Left renal cortex interstitium (tissue), 4 donors: ENCODE measurements around the gene HLF. TPM values are rescaled to one million over a fixed set of nuclear protein-coding genes. Genes with fewer than 3 reads are reported as not detected.
A peak's percentile ranks its signal among the peaks of the same experiment; 100 is the strongest.

Experiments
- DNase-seq, 4 donors: peaks; one replicate each; pipeline ENCODE4 v3.0.0-alpha.2; 2013; ENCODE audit warnings: low read depth in 4 of 4, low spot score in 2 of 4, missing footprints in 1 of 4
- polyA plus RNA-seq, 4 donors: library from polyadenylated mRNA; unstranded; fragments of 120-200 nt; gene quantifications; one replicate each; pipeline ENCODE4 v1.2.1, GENCODE V29; 2013; ENCODE audit not compliant: insufficient read length in 4 of 4

HLF gene
- 1 to 10 TPM; 4.2 to 6.5 (median 5.5) TPM for polyA plus RNA-seq

- peak in 2 of 4 donors; percentile 52 to 66 for DNase-seq
These were observed at the start of gene HLF for GRCh38 chr17:55264645-55265298. Gene HLF, plus strand, starts transcription at chr17:55264960. Its CDS starts 525 bp downstream, at chr17:55265485.

DNA sequence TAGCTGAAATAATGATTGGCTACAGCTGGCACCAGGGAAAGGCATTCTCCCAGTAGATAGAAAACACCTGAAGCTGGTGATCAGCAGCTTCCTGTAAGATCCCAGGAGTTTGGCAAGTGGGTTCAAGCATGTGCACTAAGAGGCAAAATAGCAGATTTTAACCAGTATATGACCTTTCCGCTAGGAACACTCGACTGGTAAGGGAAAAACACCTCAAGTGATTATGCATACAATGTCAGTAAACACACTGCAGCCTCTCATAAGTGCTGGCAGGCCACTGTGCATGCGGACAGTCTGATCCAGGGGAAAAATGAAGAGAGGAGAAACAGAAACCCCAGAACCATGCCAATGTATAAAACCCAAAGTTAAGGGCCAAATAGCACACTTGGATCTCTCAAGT is 49.0 kb upstream of the HLF start:
- DNase-seq = no peak

DNA sequence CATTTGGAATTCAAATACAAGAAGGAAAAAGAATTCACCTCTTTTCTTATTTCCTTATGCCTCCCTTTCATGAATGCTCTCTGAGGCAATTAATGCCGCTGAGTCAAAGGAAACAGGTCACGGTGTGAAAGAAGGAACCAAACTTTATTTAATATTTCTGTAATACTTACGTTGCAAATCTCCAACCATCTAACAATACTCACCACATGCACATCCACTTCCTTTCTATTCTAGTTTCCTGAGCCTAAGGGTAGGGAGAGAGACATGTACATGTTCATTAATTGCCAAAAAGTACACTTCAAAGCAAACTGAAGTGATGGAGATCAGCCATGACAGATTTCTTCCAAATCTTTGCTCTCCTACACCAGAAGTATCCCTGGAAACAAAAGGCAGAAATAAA is 47.9 kb upstream of the HLF start:
- no peak for DNase-seq

DNA sequence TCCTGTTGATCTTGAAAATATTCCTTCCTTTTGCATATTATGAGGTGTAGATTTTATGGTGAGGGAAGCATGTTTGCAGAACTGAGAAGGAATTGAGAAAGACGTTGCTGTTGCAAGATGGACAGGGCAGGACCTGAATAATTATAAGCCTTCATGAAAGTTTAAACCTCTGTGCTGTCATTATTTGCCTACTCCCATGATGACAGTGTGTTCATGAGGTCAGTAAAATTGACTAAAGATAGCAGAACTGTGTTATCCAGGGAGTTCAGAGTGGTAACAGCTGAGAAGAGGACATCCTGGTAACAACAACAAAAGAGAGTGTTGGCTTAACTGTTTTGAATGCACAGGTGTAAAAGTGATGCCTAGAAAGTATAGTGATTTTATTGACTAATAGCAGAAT is 45.3 kb upstream of the HLF start:
- no peak for DNase-seq

DNA sequence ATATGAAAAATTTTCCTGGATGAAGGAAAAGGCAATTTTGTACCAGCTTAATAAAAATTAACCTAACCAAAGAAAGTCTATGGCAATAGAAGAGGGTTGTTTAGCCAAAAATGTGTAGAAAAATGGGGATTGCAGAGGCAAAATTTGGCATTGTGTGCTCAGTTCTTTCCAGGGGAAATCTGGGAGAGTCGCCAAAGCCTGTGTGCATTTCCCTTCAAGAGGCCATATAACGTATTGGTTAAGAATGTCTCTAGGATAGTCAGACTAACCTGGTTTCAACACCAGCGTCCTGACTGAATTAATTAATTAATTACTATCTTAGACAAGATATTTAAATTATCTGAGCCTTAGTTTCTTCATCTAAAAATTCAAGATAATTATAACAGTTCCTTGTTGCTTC is 44.8 kb upstream of the HLF start:
- no peak for DNase-seq

DNA sequence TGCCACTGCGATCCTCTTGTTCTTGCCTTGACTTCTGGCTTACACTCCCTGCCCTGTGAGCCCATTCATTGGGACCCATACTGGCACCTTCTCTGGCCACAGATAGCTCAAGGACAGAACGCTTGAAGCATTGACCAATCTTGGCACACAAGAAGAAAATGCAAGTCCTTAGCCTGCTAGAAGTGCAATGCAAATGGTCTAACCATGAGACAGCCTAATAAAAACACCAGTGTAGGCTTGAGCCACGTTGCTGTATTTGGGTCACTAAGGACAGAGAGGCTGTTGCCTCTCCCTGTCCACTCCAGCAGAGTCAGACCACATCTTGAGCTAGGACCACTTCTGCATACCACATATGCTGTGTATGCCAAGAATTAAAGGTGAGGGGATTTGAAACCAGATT is 41.2 kb upstream of the HLF start:
- no peak for DNase-seq

GRCh38 chr17:55224746-55225145 is 40.0 kb upstream of the HLF start:
- DNase-seq = no peak

DNA sequence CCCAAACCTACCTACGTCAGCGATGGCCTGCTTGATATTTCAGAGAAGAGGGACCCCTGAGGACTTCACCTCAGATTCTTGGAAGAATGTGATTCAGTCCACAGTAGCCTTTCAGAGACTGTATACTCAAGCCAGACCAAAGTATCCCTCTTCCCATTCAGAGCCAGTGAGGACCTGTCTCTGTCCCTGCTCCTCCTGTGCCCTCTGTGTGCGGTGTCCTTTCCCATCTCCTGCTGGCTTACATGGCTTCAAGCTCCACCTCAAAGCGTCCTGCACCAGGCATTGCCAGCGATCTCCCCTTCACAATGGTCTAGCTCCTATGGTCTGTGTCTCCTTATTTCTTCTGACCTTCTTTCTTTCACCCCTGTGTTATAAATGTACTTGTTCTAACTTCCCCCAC is 39.5 kb upstream of the HLF start:
- no peak for DNase-seq

GRCh38 chr17:55228683-55229192 is 36.0 kb upstream of the HLF start:
- no peak for DNase-seq

DNA sequence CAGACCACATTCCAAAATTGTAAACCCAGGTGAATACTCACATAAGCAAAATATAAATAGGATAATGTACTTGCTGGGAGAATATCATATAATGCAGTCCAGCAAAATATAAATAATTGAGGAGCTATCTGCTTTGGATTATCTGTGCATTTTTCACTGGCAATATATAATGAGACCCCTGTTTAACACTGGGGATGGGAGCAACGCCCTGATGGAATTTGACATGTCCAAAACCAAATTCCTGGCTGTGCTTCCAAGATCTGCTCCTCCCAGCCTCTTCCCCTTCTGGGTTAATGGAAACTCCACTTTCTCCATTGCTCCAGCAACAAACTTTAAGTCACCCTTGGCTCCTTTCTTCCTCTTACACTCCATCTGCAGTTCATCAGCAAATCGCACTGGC is 35.5 kb upstream of the HLF start:
- no peak for DNase-seq

DNA sequence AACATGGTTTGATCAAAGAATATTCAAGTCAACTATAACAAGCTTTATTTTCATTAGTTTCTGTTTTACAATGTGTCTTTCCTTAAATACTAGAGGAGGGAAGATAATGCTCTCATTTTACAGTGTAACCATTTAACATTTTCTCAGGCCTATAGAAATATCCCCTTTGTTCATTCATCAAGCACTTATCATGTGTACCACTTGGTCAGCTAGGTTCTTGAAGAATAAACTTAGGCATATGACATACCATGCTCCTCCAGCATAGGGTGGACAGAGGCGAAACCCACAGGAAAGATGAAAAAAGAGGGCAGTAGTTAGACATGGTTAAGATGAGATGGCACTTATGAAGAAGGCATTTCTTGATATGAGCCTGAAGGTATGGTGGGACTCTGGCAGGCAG is 34.0 kb upstream of the HLF start:
- no peak for DNase-seq

DNA sequence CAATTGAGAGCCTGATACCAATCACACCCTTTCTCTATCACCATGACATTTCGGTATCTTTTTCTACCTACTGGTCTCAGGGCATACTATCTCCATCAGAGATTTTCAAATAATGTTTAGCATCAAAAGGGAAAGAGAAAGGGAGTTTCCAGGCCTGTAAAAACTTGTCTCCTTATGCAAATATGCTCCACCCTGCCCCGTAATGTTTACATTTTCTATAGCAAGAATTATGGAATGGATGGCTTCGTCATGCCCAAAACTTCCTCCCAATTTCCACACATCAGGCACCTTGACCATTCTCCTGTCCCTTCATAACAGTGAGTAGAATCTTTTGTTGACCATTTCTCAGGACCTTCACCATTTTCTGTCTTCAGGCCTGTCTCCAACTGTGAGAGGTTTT is 30.9 kb upstream of the HLF start:
- DNase-seq = no peak

GRCh38 chr17:55236316-55236715 is 28.4 kb upstream of the HLF start:
- DNase-seq = no peak

DNA sequence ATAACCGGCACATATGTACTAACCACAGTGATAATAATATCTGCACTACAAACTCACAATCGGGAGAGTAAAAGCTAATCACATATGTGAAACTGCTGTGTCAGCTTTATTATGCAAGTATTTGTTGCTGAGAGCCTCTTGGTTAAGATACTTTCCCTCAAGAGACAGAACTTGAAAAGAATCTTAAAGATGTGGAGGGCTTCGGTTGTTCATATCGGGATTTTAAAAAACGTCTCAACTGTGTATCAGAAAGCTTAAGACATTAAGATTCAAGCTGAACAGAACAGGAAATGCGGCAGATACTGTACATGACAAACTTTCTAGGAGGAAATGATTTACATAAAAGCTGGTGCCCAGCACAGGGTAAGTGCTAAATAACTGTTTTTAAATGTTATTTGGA is 27.5 kb upstream of the HLF start:
- DNase-seq = no peak

GRCh38 chr17:55237841-55238178 is 26.9 kb upstream of the HLF start:
- DNase-seq = peak in 1 of 4 donors; percentile 52

- peak; percentile 82 to 93 (median 90) for DNase-seq
These were observed 26.4 kb upstream of the HLF start for GRCh38 chr17:55238179-55238930.

- DNase-seq = peak in 2 of 4 donors; percentile 28 to 31
These were observed 25.8 kb upstream of the HLF start for GRCh38 chr17:55238931-55239297.

- no peak for DNase-seq
These were observed 23.7 kb upstream of the HLF start for GRCh38 chr17:55241097-55241496.

DNA sequence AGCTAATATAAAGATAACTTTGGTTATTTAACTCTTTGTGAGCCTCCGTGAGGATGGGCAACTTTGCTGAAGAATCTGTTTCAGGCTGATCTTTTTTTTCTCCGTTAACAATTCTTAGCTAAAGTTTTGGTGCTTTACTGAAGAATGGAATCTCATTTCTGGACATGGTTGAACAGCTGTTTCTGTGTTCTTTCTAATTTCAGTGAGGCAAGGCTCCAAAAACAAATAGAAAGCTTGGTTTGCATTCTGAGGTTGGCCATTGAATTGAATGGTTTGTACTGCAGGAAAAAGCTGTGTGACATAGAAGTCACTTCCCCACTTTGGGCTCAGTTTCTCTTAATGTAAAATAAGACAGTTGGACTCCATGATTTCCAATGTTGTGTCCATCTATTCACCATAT is 22.3 kb upstream of the HLF start:
- no peak for DNase-seq

DNA sequence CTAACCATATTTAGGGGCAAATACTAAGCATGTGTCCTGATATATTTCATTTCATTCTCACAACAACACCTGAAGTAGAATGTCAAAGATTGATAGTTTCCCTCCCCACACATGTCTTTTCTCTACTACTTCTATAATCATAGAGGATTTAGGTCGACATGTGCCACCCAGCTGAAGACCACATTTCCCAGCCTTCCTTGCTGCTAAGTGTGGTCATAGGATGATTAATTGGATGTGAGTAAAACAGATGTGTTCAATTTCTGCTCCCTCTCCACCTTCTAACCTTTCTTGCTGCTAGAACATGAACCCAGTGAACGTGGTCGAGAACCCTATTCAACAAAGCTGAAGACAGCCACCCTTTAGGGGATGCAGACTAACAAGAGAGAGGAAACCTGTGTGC is 18.8 kb upstream of the HLF start:
- no peak for DNase-seq

DNA sequence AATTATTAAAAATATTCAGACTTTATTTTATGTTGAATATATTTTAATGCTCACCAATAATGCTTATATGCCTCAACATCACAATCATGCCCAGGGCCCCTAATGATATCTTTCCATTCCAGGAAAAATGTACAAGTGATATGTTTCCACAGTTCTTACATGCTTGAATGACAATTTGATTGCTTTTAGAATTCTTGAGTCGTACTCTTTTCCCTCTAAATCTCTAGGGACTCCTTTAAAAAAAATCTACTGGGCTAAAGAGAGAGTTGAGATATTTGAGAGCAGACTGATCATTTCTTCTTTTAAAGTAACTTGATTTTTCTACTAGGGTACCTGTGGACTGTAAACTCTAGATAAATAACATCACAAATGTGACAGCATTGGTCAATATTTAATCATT is 18.2 kb upstream of the HLF start:
- DNase-seq = no peak

- no peak for DNase-seq
These were observed 16.7 kb upstream of the HLF start for GRCh38 chr17:55248077-55248476.
